Pulmonary artery endothelial cell (primary cell): Measurements from ENCODE around the gene ZNF41. TPM values are rescaled to one million over a fixed set of nuclear protein-coding genes. Genes with fewer than 3 reads are reported as not detected.

Experiments
- total RNA-seq: library from RNA; depleted of rRNA; stranded (reverse); fragments of >200 nt; gene quantifications from 2 replicates; pipeline ENCODE4 v1.2.3, GENCODE V29; 2014

ZNF41 gene
- total RNA-seq, 1 donor from 2014 or later: 4.2 TPM

Other genes starting within 250 kb of the ZNF41 start
- not detected in 2 replicates for gene ZNF157, start 112.6 kb downstream of the ZNF41 start, total RNA-seq
- gene ARAF, start 78.0 kb upstream of the ZNF41 start, total RNA-seq: 10.6 and 16.6 TPM in 2 replicates
- gene TIMP1, start 99.2 kb upstream of the ZNF41 start, total RNA-seq: 48.8 and 52.0 TPM in 2 replicates
- gene SYN1, start 136.6 kb upstream of the ZNF41 start, total RNA-seq: not detected in 2 replicates
- 0.13 and 0.18 TPM in 2 replicates for gene CFP, start 146.7 kb upstream of the ZNF41 start, total RNA-seq
- 10.7 and 14.8 TPM in 2 replicates for gene ELK1, start 167.3 kb upstream of the ZNF41 start, total RNA-seq
- gene UXT, start 176.0 kb upstream of the ZNF41 start, total RNA-seq: 89.2 and 117 TPM in 2 replicates